Nephron (organoid): ENCODE data around the gene CREB3L1.

Experiments used
- H3K27ac Mint-ChIP-seq, 3 experiments: 2 replicates each; pipeline ENCODE4 v1.8.0; 2020; ENCODE audit warnings: mixed read lengths in 3 of 3, mild to moderate bottlenecking in 2 of 3, moderate library complexity in 1 of 3
- H3K27me3 Mint-ChIP-seq: 2 replicates; pipeline ENCODE4 v1.8.0; 2021; ENCODE audit warnings: low read depth, mild to moderate bottlenecking, moderate library complexity, mixed read lengths
- H3K36me3 Mint-ChIP-seq: 2 replicates; pipeline ENCODE4 v1.8.0; 2020; ENCODE audit warnings: low read depth, mixed read lengths
- H3K4me1 Mint-ChIP-seq: 2 replicates; pipeline ENCODE4 v1.8.0; 2020; ENCODE audit warnings: mixed read lengths
- H3K4me3 Mint-ChIP-seq, 3 experiments: 2 replicates each; pipeline ENCODE4 v1.8.0; 2020; ENCODE audit warnings: mild to moderate bottlenecking in 3 of 3, mixed read lengths in 3 of 3, moderate library complexity in 2 of 3
- H3K9me3 Mint-ChIP-seq: 2 replicates; pipeline ENCODE4 v1.8.0; 2020; ENCODE audit warnings: mixed read lengths
- CTCF ChIP-seq, 3 experiments: fragments of 200-600 bp; sonication (generic); IDR thresholded peaks; one replicate each; pipeline ENCODE4 v1.5.0; 2021; ENCODE audit warnings: antibody characterized with exemption in 3 of 3; ENCODE audit not compliant: unreplicated experiment in 3 of 3

CREB3L1 gene

GRCh38 chr11:46346886-46347636 is 69.6 kb downstream of the CREB3L1 start, which contains the start of gene DGKZ:
Gene DGKZ (plus strand): TSS chr11:46347463. CDS start chr11:46347660, 197 bp downstream.
- peak within 1 kb of the TSS in 2 of 3 experiments; percentile 2 to 46 for H3K27ac Mint-ChIP-seq
- peaks cover 60% of the 10 kb centered on the region for H3K4me1 Mint-ChIP-seq
- peak; percentile 72 to 81 (median 74) for TF ChIP-seq CTCF (IDR thresholded peaks at IDR 0.05; ENCODE audit: unreplicated experiment in 3 of 3)
- H3K4me3 Mint-ChIP-seq = peak within 1 kb of the TSS; percentile 85 to 92 (median 89)
- peaks cover 16% of the 10 kb centered on the region for H3K27me3 Mint-ChIP-seq
- no peaks in the 10 kb centered on the region for H3K36me3 Mint-ChIP-seq
- H3K9me3 Mint-ChIP-seq = no peaks in the 10 kb centered on the region

GRCh38 chr11:46347637-46348311 is 70.3 kb downstream of the CREB3L1 start:
- no peaks in the 10 kb centered on the region for H3K36me3 Mint-ChIP-seq
- H3K27ac Mint-ChIP-seq = no peak overlapping the region
- peaks cover 16% of the 10 kb centered on the region for H3K27me3 Mint-ChIP-seq
- no peak for TF ChIP-seq CTCF (IDR thresholded peaks at IDR 0.05; ENCODE audit: unreplicated experiment in 3 of 3)
- H3K9me3 Mint-ChIP-seq = no peaks in the 10 kb centered on the region
- H3K4me3 Mint-ChIP-seq = peak overlapping the region; percentile 85 to 92 (median 89)
- peaks cover 56% of the 10 kb centered on the region for H3K4me1 Mint-ChIP-seq

- Mint-ChIP-seq H3K9me3 (no peaks in the 10 kb centered on the region), H3K4me1 (peaks cover 56% of the 10 kb centered on the region), H3K27ac (peak overlapping the region in 1 of 3 experiments; percentile 29), H3K4me3 (peak overlapping the region; percentile 85 to 92 (median 89)), H3K27me3 (peaks cover 16% of the 10 kb centered on the region), H3K36me3 (no peaks in the 10 kb centered on the region)
- no peak for TF ChIP-seq CTCF (IDR thresholded peaks at IDR 0.05; ENCODE audit: unreplicated experiment in 3 of 3)
Observed at GRCh38 chr11:46348566-46349401, 71.3 kb downstream of the CREB3L1 start.

- Mint-ChIP-seq H3K4me3 (peak overlapping the region; percentile 37 to 69 (median 44)), H3K27ac (no peak overlapping the region), H3K9me3 (no peaks in the 10 kb centered on the region), H3K4me1 (peaks cover 54% of the 10 kb centered on the region), H3K36me3 (no peaks in the 10 kb centered on the region), H3K27me3 (peaks cover 12% of the 10 kb centered on the region)
- TF ChIP-seq CTCF (IDR thresholded peaks at IDR 0.05; ENCODE audit: unreplicated experiment in 3 of 3) = no peak
Observed at GRCh38 chr11:46350695-46351094, 73.2 kb downstream of the CREB3L1 start.

GRCh38 chr11:46351148-46351547 is 73.7 kb downstream of the CREB3L1 start:
- Mint-ChIP-seq H3K27me3 (peaks cover 12% of the 10 kb centered on the region), H3K9me3 (no peaks in the 10 kb centered on the region), H3K4me3 (peak overlapping the region in 1 of 3 experiments; percentile 20), H3K36me3 (no peaks in the 10 kb centered on the region), H3K27ac (no peak overlapping the region), H3K4me1 (peaks cover 55% of the 10 kb centered on the region)
- TF ChIP-seq CTCF (IDR thresholded peaks at IDR 0.05; ENCODE audit: unreplicated experiment in 3 of 3) = no peak
